ENCODE results near the gene ZBTB7C.

GRCh38 chr18:48364146-48364545 is 45.0 kb downstream of the ZBTB7C start:
- no peak for TF ChIP-seq CTCF (conservative IDR thresholded peaks at IDR 0.05)
- no peak for TF ChIP-seq ZFX (IDR thresholded peaks at IDR 0.05)
